ENCODE results near the gene TRPV3. TPM values are rescaled to one million over a fixed set of nuclear protein-coding genes. Genes with fewer than 3 reads are reported as not detected.

Gene TRPV3
- total RNA-seq, 6 experiments from 2014 or later = 0.12 to 2.1 (median 0.37) TPM; not detected in 1

DNA sequence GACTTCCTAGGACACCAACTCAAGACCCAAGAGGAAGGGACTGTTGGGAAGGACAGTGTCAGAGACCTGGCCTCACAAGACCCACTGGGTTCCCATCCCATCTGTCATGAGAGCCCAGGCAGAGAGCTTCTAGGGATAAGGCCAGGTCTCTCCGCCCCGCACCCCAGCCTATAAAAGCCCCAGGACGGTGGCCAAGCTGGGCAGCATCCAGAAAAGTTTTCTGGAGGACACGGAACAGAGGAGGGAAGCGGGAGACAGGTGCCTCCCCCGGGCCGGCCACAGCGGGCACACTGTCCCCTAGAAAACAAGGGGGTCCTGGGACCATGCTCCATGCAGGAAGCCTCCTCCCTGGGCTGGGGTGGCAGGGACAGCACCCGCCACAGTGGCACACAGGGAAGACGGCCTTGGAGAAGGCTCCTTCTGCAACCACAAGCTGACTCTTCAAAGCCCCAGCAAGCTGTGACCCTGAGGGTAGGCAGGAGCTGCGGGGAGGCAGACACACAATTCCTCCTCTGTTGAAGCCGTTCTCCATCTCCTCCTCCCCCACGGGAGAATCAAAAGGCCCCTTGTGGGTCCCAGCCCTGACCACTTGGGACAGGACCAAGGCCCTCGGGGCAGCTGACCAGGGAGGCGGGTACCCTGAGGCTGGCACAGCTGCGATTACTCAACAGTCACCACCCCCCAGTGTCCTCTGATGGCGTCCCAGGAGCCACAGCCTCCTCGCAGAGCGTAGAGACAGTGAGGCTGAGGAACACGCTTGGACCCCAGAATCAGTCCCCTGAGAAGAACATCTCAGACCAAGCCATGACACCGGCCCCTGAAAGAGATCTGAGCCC lies 26.1 kb downstream of the TRPV3 start:
- WGBS (ENCODE audit: insufficient coverage, low coverage, low lambda C conversion rate, missing lambda C conversion rate) = no CpG with 5 or more reads among the region's 21 CpGs
- Histone ChIP-seq H3K27ac (no peak overlapping the region), H3K9me3 (no peaks in the 10 kb centered on the region), H3K4me1 (no peaks in the 10 kb centered on the region), H3K4me3 (no peak overlapping the region), H3K36me3 (no peaks in the 10 kb centered on the region), H3K27me3 (no peaks in the 10 kb centered on the region)
- ATAC-seq (no peak), DNase-seq (no peak)
- intact Hi-C loops (cut with DNase I) = no loop called here
- TF ChIP-seq POLR2A (IDR thresholded peaks at IDR 0.05) = no peak

DNA sequence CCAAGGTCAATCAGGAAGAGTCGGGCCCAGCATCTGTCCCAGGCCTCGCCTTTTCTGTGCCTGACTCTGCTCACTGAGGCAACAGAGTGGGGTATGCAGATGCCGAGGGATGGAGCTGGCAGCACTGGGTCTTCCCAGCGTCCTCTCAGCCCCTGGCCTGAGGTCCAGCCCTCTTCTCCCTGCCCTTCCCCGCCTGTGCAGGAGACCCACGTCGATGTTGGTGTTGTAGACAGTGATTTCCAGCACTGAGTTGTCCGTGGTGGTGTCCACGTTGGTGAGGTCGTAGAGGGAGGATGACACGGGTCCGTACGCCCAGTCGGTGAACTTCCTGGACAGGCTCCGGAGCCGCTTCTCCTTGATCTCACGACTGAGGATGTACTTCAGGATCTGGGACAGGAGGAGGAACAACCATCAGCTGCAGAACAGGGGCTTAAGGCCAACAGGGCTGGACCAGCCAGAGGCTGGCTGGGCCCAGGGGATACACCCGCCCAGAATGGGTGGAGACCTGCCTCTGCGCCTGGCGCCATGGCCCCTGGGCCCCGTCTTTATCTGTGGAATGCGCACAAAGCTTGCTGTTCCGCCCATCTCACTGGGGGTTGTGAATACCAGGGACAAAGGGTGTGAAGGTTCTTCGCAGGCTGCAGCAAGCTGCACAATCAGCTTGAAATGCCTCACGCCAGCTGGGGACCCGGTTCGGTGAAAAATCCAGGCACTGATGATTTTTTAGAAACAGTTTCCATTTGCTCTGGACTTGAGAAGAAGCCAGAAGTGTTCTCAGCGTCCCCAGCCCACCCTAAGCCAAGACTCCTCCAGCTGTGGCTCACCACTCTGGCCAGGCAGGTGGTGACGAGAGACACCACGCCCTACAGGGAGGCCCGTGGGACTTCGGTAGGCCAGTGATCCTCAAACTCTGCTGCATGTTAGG lies 27.5 kb downstream of the TRPV3 start:
- no peak for TF ChIP-seq POLR2A (IDR thresholded peaks at IDR 0.05)
- TF ChIP-seq, protein P1, sequence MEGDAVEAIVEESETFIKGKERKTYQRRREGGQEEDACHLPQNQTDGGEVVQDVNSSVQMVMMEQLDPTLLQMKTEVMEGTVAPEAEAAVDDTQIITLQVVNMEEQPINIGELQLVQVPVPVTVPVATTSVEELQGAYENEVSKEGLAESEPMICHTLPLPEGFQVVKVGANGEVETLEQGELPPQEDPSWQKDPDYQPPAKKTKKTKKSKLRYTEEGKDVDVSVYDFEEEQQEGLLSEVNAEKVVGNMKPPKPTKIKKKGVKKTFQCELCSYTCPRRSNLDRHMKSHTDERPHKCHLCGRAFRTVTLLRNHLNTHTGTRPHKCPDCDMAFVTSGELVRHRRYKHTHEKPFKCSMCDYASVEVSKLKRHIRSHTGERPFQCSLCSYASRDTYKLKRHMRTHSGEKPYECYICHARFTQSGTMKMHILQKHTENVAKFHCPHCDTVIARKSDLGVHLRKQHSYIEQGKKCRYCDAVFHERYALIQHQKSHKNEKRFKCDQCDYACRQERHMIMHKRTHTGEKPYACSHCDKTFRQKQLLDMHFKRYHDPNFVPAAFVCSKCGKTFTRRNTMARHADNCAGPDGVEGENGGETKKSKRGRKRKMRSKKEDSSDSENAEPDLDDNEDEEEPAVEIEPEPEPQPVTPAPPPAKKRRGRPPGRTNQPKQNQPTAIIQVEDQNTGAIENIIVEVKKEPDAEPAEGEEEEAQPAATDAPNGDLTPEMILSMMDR (IDR thresholded peaks at IDR 0.05) = no peak
- ATAC-seq = peak in 3 of 4 donors; percentile 26 to 60 (median 42)
- Histone ChIP-seq H3K9me3 (no peaks in the 10 kb centered on the region), H3K4me1 (no peaks in the 10 kb centered on the region), H3K27ac (no peak overlapping the region), H3K4me3 (no peak overlapping the region), H3K27me3 (no peaks in the 10 kb centered on the region), H3K36me3 (no peaks in the 10 kb centered on the region)
- intact Hi-C loops (cut with DNase I) = no loop called here
- WGBS (ENCODE audit: insufficient coverage, low coverage, low lambda C conversion rate, missing lambda C conversion rate) = 40% methylated on average over 2 of the region's 32 CpGs
- no peak for DNase-seq

DNA sequence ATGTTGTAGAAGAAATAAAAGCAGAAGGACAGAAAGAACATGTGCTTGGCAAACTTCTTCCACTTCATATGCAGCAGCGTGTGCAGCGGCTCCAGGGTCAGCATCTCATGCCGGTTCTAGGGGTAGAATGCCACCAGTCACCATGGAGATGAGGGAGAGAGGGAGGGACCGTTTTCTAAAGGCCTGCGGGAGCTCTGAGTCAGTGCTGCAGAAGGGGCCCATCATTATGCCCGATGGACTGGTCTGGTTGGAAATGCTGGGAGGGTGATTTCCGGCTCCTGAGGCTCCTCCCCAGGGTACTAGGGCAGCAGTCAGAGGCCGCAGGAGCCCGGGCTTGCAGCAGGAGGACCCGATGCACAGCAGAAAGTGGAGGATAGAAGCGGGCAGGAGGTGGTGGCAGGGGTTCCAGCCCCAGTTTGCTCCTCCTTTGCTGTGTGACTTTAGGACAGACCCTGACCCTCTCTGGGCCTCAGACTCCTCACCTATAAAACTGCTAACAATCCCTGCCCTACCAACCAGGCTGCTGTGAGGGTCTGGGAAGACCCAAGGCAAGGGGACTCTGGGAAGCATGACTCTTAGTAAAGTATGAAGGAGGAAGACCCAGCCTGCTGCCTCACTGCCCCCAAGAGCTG lies 28.6 kb downstream of the TRPV3 start:
- DNase-seq = no peak
- H3K4me3 ChIP-seq = no peak overlapping the region
- H3K27ac ChIP-seq = no peak overlapping the region
- no peaks in the 10 kb centered on the region for H3K36me3 ChIP-seq
- TF ChIP-seq, protein P1 (IDR thresholded peaks at IDR 0.05) = no peak
- TF ChIP-seq POLR2A (IDR thresholded peaks at IDR 0.05) = no peak
- ATAC-seq = no peak
- WGBS (ENCODE audit: insufficient coverage, low coverage, low lambda C conversion rate, missing lambda C conversion rate) = 75% methylated on average over 2 of the region's 11 CpGs
- no peaks in the 10 kb centered on the region for H3K27me3 ChIP-seq
- intact Hi-C loops (cut with DNase I) = no loop called here
- no peaks in the 10 kb centered on the region for H3K4me1 ChIP-seq
- no peaks in the 10 kb centered on the region for H3K9me3 ChIP-seq

DNA sequence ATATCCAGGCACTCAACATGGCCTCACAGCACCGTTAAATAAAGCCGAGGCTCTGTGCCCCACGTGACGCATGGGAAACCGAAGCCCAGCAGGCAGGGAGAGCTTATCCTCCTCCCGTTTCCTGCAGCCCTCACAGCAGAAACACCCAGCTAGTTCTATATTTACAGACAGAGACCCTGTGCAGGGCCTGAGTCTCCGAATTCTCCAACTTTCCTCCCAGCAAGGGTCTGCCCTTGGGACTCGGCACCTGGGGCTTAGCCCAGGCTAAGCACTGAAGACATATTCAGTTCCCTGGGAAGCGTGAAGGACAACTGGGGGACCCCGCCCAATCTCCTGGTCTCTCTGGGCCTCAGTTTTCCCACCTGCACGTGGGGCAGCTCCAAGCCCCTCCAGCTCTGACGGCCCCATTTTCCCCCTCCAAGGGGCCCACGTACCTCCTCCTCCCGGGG lies 29.2 kb downstream of the TRPV3 start:
- 57% methylated on average over 9 of the region's 14 CpGs for WGBS (ENCODE audit: insufficient coverage, low coverage, low lambda C conversion rate, missing lambda C conversion rate)
- Histone ChIP-seq H3K27me3 (no peaks in the 10 kb centered on the region), H3K4me1 (no peaks in the 10 kb centered on the region), H3K4me3 (no peak overlapping the region), H3K36me3 (no peaks in the 10 kb centered on the region), H3K27ac (no peak overlapping the region), H3K9me3 (no peaks in the 10 kb centered on the region)
- intact Hi-C loops (cut with DNase I) = no loop called here
- no peak for DNase-seq
- ATAC-seq = no peak
- no peak for TF ChIP-seq POLR2A (IDR thresholded peaks at IDR 0.05)
- TF ChIP-seq, protein P1 (IDR thresholded peaks at IDR 0.05) = no peak
